Stimulated activated CD4-positive, alpha-beta T cell treated with anti-CD3 and anti-CD28 coated beads, Interleukin-2, amount 100 ng/mL, for 4 hours (primary cell): ENCODE data around the gene ARID1B.
"Not testable (repeated sequence)": the region's sequence is repeated elsewhere in the genome, so short reads cannot be mapped to it uniquely, and the experiment has no call there.

Experiments
- DNase-seq: peaks from one replicate; pipeline ENCODE4 v3.0.0-alpha.2; 2020; ENCODE audit warnings: low read depth

ARID1B gene

DNA sequence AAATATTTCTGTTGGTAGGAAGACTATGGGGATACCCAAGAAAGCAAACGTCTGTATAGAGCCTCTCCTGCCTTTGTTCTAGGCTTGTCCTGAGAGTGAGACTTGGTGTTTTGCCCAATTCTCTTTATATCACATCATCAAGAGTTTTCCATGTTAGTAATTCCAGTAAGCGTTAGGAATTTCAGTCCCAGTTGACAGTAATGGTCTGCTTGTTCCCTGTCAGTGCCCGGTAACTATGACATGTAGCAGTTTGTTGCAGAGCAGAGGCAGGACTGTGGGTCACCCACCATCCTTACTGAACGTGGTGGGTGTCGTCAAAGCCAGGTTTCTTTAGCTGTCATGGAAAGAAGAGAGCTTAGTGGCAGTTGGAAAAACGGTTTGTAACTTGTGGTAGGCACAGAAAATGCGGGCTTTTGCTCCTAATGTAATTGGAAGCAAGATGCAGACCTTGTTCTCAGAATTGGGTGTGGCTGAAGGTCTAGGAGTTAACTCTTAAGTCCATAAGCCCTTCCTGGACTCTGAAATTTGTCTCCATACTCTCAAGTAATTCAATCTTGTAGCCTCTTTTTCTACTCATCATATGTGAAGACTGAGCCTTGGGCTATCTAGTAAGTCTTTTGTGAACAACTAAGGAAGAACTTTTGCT lies 357.3 kb downstream of the ARID1B start:
- no peak for DNase-seq

DNA sequence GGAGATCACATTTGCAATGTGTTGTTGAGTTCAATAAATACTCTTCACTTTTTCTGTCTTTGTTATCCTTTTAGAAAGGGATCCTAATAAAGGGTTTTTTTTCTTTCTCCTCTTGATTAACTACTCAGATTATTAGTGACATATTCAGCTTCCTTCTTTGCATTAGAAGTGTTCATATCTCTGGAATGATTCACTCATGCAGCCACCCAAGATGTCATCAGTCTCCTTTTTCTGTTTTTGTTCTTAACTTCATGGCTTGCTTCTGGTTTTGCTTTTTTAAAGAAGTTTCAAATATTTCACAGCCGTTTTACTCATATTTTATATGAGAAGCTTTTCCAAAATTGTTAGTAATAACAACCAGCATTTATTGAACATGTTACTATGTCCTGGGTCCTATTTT lies 358.5 kb downstream of the ARID1B start:
- DNase-seq, result no peak

DNA sequence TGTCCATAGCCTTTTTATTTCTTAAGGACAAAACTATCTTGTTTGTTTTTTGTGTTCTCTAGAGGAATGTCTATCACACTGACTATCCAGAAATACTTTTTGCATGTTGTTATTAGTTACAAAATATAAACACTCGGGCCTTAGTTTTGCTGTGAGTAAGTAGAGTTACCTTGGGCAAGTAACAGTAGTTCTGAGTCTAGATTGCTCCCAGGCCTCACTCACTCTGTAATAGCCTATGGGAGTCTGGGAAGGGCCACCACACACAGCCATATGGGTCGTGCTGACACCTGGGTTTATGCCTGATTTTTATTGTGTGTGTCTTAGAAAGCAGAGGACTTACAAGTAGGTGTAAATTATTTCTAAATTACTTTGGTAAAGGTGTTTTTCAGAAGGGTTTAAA lies 360.3 kb downstream of the ARID1B start:
- DNase-seq, result no peak

DNA sequence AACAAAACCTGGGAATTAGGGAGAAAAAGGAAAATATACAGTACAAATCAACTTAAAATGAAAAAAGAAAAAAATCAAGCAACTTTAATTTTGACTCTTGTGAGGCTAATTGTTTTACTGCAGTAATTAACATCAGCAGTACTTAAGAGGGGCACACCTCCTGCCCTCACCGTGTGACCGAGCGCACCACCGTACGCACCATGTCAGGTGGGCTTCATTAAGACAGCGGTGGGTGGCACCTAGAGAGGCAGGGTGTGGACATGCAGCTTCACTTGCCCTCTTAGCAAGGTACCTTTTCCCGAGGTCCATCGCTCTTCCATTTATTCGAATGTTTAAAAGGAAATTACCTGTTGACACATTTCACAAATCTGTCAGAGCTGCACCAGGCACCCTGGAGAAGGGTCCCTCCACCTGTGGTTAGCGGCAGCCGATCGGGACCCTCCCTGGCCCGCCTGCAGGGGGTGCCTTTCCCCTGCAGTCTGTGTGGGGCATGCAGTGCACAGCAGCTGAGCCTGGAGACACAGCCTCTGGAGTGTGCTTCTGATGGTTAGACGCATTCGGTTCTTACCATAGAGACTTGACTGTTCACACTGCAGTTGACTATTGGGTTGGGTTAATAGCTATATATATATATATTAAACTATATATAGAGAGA lies 362.0 kb downstream of the ARID1B start:
- DNase-seq, result no peak

DNA sequence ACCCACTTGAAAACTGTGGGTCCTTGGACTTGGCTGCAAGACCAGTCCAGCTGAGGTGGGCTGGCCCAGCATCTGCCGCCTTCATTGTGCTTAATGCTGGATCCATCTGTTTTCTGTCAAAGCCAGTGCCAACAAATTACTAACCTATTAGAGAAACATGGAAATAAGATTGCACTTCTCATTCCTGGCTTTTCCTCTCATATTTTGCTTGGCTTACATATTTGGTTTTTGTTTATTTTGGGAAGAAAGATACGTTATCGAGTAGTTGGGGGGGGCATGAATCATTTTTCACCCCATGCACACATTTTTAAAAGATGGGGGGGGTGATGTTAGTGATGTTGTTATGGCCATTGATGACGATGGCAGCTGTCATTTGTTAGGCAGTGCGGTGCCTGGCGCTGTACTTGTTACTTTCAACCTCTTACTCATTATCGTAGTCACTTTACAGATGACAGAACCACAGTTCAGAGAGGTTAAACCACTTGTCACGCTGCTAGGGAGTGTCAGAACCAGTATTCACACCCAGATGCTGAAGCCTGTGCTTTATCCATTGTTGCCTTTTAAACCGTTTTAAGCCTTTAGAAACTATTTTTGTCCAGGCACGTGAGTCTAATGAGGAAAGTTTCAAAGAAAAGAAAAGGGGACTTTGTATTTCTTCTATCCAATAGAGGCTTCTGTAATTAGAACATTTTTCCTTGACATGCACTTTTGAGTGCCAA lies 366.2 kb downstream of the ARID1B start:
- no peak for DNase-seq

DNA sequence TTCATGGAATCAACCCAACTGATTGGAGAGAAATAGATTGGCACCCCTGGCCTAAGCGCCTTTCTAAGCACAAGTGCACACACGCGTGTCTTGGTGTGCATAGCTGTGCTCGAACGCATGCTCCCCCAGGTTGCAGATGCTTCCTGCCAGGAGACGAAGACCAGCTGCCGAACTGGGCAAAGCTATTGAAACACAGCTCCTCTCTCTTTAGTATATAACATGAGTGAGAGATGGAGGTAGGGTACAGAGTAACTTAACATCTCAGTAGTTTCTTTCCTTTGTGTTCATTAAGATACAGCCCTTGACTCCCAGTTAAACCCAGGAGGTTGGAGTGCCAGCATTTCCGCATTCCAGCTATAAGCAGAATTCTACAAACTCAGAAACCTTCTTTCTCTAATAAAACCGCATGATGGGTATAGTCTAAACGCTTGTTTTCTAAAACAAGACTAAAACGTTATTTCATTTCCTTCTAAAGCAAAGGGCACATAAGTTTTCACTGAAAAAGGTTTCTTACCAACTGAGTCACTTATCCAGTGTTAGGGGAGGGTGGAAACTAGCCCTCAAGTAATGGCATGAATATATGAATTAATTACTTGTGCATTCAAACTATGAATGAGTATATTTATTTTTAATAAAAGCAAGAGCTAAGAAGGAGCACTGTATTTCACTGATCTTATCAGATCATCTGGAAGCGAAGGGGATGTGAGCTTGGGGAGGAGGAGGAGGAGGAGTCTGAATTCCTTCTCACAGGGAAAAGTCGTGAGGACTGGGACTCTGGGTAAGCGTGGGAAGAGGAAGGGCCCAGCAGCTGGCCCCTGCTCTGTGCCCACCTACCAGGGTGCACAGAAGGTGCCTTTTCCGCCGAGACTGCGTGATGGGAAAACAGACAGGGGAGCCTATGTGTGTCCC lies 367.0 kb downstream of the ARID1B start:
- no peak for DNase-seq

DNA sequence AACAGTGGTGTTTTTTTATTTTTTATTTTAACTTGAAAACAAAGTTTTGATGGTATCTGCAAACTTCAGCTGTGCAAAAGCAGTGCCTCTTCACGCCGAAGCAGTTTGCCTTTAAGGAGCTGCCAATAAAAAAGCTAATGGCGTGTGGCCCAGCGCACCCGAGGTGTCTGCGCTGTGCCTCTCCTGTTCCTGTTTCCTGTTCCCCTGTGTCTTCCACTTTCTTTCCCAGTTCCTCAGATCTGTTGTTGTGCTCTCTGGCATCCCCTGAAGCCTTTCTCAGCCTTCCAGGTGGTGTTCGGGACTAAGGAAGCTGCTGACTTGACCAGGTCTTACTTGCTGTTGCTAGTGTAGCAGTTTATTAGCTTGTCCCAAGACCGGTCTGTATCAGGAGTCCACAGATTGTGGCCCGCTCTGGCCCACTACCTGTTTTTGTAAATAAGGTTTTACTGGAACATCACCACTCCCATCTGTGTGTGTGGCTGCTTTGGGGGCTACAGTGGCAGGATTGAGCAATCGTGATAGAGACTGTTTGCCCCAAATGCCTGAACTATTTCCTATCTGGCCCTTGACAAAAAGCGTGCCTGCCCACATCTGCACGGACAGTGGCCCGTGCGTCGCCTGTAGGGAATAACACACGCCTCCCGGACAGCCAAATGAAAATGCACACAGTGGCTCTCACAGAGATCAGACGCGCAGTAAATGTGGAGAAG lies 367.8 kb downstream of the ARID1B start:
- no peak for DNase-seq

DNA sequence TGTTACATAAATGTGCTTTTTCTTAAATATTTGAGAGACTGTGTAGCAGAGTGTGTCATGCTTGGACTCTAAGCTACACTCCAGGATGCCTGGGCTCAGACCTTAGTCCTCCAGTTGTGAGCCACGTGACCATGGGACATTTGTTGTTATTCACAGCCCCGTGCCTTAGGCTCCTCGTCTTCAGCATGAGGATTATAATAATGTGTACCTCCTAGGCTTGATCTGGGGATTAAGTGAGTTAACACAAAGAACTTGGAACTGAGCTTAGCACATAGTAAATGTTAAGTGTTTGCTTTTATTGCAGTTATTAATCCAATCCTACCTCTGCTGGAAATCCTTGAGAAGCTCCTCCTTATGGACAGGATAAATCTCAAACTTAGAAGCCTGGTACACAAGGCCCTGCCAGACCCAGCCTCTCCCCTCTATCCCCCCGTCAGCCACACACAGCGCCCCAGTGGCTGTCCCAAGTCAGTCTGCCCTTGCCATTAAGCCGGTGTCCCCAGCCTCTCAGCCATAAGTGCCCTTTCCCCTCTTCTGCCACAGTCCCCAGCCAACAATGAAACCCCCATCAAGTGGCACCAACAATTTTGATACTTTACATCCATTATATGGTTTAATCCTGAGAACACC lies 368.6 kb downstream of the ARID1B start:
- DNase-seq, result no peak

DNA sequence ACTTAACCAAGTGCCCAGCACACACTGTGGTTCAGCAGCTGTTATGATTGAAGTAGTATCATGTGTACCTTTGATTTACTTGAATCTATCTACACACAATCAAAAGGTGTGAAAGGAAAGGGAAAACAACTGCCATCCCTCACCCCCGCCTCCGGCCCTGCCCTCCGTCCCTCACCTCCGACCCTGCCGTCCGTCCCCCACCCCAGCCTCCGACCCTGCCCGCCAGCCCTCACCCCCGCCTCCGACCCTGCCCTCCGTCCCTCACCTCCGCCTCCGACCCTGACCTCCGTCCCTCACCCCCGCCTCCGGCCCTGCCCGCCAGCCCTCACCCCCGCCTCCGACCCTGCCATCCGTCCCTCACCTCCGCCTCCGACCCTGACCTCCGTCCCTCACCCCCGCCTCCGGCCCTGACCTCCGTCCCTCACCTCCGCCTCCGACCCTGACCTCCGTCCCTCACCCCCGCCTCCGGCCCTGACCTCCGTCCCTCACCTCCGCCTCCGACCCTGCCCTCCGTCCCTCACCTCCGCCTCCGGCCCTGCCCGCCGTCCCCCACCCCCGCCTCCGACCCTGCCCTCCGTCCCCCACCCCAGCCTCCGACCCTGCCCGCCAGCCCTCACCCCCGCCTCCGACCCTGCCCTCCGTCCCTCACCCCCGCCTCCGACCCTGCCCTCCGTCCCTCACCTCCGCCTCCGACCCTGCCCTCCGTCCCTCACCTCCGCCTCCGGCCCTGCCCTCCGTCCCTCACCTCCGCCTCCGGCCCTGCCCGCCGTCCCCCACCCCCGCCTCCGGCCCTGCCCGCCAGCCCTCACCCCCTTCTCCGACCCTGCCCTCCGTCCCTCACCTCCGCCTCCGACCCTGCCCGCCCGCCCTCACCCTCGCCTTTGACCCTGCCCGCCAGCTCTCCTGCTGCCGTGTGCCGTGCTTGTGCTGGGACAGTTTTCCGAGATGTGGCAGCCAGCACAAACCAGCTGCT lies 370.2 kb downstream of the ARID1B start:
- DNase-seq, result not testable (repeated sequence)

DNA sequence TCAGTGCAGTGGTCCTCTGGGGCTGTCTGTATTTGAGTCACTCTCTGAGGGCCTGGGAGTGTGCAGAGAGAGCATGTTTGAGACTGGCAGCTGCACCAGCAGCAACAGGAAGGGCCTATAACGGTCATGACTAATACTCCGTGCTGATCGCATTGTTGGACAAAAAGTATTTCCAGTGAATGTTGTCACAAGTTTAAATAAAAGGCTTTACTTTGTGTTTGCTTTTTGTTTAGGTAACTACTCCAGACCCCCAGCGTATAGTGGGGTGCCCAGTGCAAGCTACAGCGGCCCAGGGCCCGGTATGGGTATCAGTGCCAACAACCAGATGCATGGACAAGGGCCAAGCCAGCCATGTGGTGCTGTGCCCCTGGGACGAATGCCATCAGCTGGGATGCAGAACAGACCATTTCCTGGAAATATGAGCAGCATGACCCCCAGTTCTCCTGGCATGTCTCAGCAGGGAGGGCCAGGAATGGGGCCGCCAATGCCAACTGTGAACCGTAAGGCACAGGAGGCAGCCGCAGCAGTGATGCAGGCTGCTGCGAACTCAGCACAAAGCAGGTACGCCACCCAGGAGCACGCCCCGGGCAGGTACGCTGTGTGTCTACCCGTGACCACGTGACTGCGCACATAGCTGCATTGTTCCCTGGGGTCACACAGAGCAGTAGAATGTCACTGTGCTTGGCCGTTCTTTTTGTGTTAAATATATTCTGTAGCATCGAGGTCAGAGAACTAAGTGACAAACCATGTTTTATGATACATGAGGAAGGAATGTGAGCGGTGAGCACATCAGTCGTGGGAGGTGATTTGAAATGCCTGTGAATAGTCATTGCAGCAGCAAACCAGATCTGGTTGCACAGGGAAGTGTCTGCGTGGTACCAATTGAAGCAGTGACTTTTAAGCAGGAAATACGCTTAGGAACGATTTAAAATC lies 371.5 kb downstream of the ARID1B start:
- no peak for DNase-seq

DNA sequence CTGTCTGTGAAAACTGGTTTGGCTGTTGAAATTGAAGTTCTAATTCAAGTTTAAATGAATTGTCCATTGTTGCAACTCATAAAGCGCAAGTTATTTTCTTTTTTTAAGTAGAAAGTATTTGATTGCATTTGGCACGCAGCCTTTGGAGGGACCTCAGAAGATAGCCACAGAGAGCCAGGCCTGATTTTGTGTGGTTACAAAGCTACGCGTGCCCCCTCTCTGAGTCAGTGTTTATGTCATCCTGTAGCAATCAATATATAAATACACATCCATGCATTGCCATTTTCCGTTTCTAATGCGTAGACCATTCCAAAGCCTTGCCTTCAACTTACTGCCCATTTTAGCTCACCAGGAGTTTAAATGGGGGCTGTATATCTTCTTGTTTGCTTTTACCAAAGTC lies 372.9 kb downstream of the ARID1B start:
- no peak for DNase-seq

DNA sequence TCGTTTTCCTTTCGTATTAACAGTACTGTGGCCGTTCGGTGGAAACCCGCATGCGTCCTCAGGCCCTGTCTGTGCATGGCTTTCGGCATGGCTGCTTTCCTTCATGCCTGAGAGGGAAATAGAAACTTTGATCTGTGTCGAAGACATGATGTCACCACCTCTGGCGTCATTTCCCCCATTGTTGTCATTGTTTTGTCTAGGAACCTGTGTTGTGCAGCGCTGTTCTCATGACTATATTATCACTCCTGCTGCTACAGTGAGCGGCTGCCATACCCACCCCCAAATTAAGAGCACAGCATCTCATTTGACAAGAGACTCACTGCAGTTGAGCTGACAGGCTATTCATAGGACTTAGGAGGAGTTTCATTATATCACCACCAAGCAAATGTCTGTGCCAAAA lies 373.9 kb downstream of the ARID1B start:
- no peak for DNase-seq

DNA sequence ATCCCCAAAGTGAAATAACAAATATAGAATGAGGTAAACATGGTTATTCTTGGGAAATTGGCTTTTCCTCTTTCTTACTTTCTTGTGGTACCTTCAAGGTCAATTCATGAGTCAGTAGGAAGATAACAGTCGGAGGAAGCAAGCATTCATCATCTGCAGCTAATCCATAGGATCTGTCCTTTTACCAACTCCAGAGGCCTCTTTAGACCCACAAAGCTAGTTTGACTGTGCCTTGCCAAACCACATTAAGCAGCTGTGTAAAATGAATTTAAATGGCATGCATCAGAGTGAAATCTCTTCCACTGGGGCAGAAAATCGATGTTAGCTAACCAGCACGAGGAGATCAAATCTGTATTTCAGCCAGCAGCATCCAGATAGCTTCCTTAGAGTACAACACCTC lies 374.8 kb downstream of the ARID1B start:
- no peak for DNase-seq

DNA sequence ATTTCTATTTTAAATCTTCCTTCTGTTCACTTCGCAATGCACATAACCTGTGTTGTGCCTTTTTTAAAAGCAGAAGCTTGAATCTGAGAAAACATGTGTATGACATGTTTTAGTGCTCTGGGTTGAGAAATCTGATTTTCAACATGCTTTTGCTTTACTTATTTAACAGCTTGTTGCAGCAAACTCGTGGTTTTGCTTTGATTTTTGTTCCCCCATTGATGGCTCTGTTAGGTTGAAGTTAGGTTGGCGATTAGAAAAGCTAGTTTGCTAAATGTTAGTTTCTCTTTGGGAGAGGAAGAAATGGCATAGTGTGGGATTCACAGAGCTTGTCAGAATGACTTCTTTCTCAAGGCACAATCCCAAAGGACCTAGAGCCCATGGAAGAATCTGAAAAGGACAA lies 375.4 kb downstream of the ARID1B start:
- DNase-seq, result no peak

DNA sequence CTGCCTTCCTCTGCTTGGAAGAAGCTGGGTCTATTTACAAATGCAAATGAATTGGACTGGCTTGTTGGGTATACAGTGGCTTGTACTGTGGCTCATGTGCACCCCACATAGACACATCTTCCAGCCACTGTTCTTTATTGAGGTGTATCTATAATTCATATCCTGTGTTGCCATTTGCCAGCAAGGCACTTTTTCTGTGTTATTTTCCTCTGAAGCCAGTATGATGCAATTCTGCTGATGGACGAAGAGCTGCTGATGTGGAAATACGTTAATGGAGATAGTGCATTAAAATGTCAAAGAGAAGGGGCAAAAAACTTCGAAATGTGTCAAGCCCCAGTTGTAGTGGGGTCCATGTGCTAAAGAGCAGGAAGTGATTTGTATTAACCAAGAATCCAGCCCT lies 378.6 kb downstream of the ARID1B start:
- DNase-seq, result no peak

DNA sequence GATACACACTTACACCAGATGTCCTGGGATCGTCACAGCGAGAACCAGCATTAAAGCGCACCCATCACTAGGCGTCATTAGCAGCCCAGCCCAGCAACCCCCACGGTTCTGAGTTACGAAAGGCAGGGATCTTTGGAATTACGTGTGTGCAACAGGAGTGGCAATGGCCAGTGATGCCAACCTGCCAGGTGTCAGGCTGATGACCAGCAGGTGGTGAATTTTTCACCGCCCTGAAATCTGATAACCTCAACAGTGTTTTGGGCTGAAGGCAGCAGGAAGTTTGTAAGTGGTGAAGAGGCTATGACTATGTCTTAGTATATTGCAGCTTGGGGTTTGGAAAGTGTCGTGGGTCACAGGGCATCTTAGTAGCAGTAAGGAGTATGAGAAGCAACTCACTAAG lies 380.1 kb downstream of the ARID1B start:
- DNase-seq, result no peak

DNA sequence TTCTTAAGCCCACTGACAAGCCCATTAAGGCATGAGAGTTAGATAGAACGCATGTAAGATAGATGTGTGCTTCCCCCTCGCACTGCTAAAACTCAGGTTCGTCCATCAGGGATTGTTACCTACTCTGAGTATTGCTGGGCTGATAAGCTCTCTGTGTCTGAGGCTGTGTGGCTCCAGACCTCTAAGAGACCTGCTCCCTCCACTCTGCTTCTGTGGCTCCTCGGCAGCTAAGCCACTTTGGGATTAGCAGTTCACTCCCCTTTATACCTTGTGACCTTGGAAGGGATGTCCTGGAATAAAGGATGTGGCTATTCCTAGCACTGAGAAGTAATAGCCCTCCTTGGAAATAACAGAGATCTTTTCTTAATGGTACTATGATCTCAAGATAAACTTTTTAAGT lies 381.3 kb downstream of the ARID1B start:
- DNase-seq, result no peak

DNA sequence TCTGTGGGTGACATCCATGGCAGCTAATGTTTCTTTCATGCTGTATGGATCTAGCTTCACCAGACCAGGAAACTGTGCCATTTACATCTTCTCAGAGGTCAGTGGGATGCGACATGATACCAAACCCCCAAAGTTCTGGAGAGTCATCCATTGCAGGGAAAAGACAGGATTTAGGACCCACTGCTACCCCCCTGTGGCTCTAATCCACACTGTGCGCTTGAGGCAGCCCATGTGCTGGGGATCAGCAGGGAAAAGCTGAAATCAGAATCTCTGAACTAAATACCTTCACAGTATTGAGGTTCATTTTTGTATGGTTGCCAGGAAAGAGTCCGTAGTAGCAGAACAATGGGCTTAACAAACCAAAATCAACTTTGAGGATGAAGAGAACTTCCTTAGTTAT lies 381.7 kb downstream of the ARID1B start:
- DNase-seq, result no peak

DNA sequence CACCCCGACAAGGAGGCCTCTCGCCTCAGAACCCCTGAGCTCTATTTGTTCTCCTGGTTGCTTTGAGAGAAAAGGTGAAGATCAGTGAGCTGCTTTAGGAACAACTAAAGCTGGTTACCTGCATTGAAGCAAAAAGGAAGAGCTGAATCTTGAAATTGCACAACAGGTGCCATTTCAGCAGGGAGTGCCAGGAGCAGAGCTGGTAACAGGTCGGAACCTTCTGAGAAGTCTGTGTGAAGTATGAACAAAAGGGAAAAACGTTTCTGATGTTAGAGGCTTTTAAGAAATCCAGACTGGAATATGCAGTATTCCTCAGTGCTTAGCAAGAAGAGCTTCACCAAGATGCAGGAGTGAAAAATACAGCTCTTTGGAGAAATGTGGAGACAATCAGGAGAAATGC lies 382.2 kb downstream of the ARID1B start:
- no peak for DNase-seq
